SKM-1 (cell line): ENCODE data around the gene TRMT112.
"Not testable (repeated sequence)": the region's sequence is repeated elsewhere in the genome, so short reads cannot be mapped to it uniquely, and the experiment has no call there.

Experiments used
- DNase-seq: peaks from one replicate; lab custom pipeline; 2025; ENCODE audit not compliant: unreplicated experiment; lab: John Stamatoyannopoulos, UW

TRMT112 gene

GRCh38 chr11:64313491-64314145 lies 3.7 kb downstream of the TRMT112 start:
- no peak for DNase-seq

GRCh38 chr11:64312947-64313346 lies 4.4 kb downstream of the TRMT112 start:
- DNase-seq, result no peak

GRCh38 chr11:64307795-64308194 lies 9.6 kb downstream of the TRMT112 start:
- not testable (repeated sequence) for DNase-seq

GRCh38 chr11:64306876-64307622 lies 10.3 kb downstream of the TRMT112 start:
- no peak for DNase-seq

- DNase-seq, result no peak
These were observed 10.8 kb downstream of the TRMT112 start for GRCh38 chr11:64306563-64306875.

GRCh38 chr11:64305691-64306562 lies 11.4 kb downstream of the TRMT112 start:
- DNase-seq, result peak; percentile 79

- peak; percentile 99 for DNase-seq
These were observed 12.2 kb downstream of the TRMT112 start, which contains the start of gene ESRRA for GRCh38 chr11:64305075-64305690. ESRRA (plus strand) TSS chr11:64305524; CDS start chr11:64307180, 1,656 bp downstream.

GRCh38 chr11:64304316-64305072 lies 12.9 kb downstream of the TRMT112 start:
- DNase-seq, result peak; percentile 93

GRCh38 chr11:64304032-64304315 lies 13.4 kb downstream of the TRMT112 start:
- DNase-seq, result no peak

GRCh38 chr11:64303109-64304031 lies 14.0 kb downstream of the TRMT112 start:
- DNase-seq, result no peak

- no peak for DNase-seq
These were observed 17.3 kb downstream of the TRMT112 start, which contains the start of gene CATSPERZ for GRCh38 chr11:64299847-64300648. CATSPERZ (plus strand) TSS chr11:64300358; CDS start chr11:64300411, 53 bp downstream.

- DNase-seq, result no peak
These were observed 18.2 kb downstream of the TRMT112 start for GRCh38 chr11:64298966-64299846.

- DNase-seq, result no peak
These were observed 19.5 kb downstream of the TRMT112 start for GRCh38 chr11:64297699-64298358.

GRCh38 chr11:64296830-64297698 lies 20.3 kb downstream of the TRMT112 start:
- no peak for DNase-seq

- no peak for DNase-seq
These were observed 21.1 kb downstream of the TRMT112 start for GRCh38 chr11:64296236-64296635.

- no peak for DNase-seq
These were observed 21.6 kb downstream of the TRMT112 start for GRCh38 chr11:64295760-64296159.
